ENCODE results near the gene TAX1BP1.

DNA sequence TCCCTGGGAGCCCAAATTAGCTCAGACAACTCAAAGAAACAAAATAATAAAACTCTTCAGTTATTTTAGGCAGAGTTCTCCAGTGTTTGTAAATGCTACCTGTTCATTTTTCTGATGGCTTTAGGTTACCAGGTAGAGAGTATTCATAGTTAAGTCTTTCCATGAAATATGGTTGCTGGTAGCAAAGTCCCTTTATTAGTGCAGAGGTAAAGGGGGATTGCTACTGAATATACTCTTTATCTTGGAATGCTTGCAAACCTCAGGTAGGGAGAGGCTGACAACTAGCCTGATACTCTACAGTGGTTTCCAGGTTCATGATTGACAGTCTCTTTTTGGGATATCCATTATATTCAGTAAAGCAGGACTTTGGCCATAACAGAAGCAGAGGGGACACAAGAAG is 6.5 kb downstream of the TAX1BP1 start:
- TF ChIP-seq CTCF (IDR thresholded peaks at IDR 0.05; ENCODE audit: borderline replicate concordance, extremely low read depth, low read length, poor library complexity, severe bottlenecking) (no peak), EZH2 (IDR thresholded peaks at IDR 0.05; ENCODE audit: borderline replicate concordance, low read depth, low read length, severe bottlenecking) (no peak)

All from DND-41 (cell line).